GM20000 (cell line): Measurements from ENCODE around the gene PRKAG2.

Source experiments
- DNase-seq: peaks from one replicate; pipeline ENCODE4 v3.0.0; 2012; ENCODE audit warnings: low spot score
- TF ChIP-seq, protein P1 (sequence below): IDR thresholded peaks from 2 replicates; pipeline ENCODE4 v1.5.1; 2012; ENCODE audit warnings: mild to moderate bottlenecking, control low read depth; ENCODE audit errors: extremely low read depth, missing control alignments

The PRKAG2 gene

DNA sequence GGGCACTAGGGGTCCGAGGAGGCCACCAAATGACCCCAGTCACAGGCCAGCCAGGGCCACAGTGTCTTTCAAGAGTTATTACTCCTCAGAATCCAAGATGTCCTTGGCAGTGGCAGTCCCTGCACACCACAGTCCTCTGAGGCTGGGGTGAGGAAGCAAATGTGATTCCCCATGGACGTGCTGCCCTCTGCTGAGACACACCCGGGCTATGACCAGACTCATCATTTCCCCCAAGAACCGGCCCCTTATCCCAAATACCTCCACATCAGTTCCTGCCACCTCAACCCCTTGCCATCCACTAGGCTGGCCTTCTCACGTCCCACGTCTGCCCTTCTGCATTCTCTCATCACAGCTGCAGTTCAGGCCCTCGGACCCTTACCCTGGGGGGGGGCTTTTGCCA is 5.0 kb downstream of the PRKAG2 start:
- TF ChIP-seq, protein P1, sequence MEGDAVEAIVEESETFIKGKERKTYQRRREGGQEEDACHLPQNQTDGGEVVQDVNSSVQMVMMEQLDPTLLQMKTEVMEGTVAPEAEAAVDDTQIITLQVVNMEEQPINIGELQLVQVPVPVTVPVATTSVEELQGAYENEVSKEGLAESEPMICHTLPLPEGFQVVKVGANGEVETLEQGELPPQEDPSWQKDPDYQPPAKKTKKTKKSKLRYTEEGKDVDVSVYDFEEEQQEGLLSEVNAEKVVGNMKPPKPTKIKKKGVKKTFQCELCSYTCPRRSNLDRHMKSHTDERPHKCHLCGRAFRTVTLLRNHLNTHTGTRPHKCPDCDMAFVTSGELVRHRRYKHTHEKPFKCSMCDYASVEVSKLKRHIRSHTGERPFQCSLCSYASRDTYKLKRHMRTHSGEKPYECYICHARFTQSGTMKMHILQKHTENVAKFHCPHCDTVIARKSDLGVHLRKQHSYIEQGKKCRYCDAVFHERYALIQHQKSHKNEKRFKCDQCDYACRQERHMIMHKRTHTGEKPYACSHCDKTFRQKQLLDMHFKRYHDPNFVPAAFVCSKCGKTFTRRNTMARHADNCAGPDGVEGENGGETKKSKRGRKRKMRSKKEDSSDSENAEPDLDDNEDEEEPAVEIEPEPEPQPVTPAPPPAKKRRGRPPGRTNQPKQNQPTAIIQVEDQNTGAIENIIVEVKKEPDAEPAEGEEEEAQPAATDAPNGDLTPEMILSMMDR, result no peak
- no peak for DNase-seq

DNA sequence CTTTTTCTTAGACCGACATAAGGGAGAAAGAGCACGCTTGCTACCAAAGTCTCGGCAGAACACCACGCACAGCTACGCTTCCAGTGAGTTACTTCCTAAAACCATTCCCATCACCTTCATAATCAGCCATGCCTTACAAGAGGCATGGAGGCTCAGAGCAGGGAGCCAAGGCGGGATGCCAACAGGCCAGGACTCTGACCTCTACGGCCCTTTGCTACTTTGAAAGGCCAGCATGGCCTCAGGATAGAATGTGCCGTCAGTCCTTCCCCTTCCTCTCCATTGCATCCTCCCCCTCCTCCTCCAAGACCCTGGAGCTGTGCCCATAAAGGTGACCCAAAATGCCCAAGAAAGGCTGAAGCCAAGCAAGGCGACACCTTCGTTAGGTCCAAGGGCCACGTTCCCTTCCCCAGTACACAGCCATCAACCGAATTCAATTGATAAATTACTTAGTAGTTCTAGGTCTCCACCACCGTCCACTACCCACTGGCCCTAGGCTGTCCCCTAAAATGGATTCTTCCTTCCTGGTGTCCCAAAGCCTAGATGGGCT is 5.7 kb downstream of the PRKAG2 start:
- TF ChIP-seq, protein P1, result no peak

DNA sequence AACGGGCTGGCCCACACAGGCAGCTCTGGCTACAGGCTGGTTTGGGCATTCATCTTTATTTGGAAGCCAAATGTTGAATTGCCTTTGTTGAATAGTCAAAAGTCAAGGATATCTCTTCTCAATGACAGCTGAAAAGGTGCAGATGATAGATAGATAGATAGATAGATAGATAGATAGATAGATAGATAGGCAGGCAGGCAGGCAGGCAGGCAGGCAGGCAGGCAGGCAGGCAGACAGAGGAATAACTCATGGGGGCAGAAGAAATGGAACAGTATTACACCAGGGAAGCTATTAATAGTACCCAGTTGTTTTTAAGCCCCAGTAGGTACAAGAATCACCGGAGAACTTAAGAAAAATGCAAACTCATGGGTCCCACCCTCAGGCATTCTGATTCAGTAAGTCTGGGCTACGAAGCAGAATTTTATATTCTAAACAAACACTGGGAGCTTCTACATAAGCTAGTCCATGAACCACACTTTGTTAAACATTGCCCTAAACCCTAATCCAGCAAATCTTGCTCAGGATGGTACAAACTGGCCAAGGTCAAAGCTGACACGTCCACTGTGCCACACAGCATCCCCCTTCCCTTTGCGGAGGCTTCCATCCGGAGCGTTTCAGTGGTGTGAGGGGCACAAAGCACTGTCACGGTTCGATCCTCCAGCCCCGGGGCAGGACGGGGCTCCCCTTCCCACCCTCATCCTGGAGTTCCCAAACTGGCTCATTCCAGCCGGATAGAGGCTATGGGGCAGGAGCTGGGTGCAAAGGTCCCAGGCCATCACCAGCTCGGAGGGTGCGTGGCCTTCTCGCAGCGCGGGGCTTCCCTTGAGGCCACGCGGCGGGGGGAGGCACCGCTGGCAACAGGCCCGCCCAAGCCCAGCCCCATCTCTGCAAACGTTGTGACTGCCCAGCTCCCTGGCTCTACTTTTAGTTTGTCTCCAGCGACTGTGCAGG is 6.7 kb downstream of the PRKAG2 start:
- TF ChIP-seq, protein P1, result no peak
- no peak for DNase-seq

More for the DNA sequence above, 5.7 kb downstream of the PRKAG2 start:
- no peak for DNase-seq

DNA sequence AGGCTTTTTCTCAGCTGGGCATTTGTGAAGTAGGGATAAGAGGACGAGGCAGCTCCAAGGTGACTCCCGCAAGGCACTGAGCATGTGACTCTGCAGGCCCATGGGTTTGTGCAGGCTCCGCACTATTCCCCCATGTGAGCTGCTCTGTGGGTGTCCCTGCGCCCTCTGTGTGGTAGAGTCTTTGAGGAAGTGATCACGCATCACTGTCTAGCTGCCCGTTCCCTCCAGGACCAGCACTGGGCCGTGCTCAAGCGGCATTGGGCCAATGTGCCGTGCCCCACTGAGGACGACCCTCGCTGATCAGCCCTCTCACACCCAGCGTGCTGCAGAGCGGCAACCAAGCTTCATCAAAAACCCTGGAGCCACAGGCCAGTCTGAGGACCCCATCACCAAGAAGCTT is 7.5 kb downstream of the PRKAG2 start:
- TF ChIP-seq, protein P1, result no peak
- DNase-seq, result no peak

DNA sequence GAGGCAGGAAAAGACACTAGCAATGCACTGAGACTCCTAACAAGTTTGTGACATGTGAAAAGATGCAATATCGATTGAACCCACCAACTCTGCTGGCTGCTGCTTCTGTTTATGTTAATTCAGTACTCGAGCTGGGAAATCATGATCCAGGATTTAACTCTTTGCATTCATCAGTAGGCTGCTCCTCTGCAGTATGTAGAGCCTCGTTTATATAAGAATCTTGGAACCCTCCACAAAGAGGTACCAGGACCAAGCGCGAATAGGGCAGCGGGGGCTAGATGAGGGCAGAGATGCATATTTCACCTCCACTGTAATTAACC is 7.8 kb downstream of the PRKAG2 start:
- no peak for DNase-seq
- TF ChIP-seq, protein P1, result no peak

DNA sequence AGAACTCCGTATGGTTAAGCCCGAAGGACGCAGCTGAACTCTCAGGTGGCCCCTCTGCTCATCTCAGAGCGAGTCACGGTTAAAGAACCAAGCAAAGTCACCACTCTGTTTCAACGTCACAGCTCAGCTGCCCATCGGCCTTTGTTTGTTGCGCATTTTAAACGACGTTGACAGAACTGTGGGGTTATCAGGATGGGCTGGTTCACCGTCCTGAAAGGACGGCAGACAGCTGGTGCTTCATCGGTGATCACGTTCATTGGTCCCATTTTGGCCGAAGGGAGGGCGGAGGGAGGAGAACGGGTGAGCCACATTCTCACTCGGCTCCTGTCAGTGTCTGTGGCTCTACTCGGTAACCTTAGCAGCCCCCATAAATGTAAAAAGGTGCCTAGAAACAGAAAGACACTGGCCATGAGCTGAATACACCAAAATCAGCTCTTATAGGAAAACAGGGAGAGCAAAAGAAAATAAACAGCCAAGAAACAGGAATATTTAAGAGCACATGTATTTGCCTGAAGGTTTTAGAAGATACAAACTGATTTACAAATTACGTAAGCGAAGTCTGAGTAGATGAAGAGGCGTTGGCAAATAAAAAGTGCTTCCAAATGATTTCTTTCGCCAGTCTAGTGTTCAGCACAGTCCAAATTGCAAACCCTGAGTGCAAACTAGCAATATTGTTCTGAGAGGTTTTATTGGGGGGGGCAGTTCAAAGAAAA is 8.4 kb downstream of the PRKAG2 start:
- no peak for DNase-seq
- TF ChIP-seq, protein P1, result no peak

DNA sequence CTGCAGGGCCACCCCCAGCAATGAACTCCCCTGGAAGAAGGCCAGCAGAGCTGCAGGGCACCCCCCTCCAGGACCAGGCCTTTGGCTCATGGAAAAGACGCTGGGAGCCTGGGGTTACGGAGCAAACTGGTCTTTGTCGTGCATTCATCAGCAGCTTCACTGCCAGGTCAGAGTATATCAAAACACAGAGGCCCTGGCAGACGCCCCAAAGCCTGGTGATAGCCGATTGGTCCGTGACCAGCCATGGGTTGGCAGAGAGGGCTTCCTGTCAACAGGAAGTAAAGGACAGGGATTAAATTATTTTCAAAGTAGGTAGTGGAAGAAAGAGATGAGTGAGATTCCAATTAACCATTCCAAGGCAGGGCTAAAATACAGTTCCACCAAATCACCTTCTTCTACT is 9.0 kb downstream of the PRKAG2 start:
- TF ChIP-seq, protein P1, result no peak
- DNase-seq, result no peak
